HFFc6 (cell line): ENCODE measurements around the gene SLC19A1. TPM values are rescaled to one million over a fixed set of nuclear protein-coding genes. Genes with fewer than 3 reads are reported as not detected.

Experiments used
- DNase-seq: peaks from one replicate; pipeline ENCODE4 v3.0.0-alpha.2; 2018
- H3K27ac Mint-ChIP-seq: 2 replicates; pipeline ENCODE4 v1.8.0; 2020; ENCODE audit warnings: mild to moderate bottlenecking, mixed read lengths
- H3K27me3 Mint-ChIP-seq: 2 replicates; pipeline ENCODE4 v1.8.0; 2021; ENCODE audit warnings: mild to moderate bottlenecking, moderate library complexity, mixed read lengths; ENCODE audit not compliant: insufficient read depth
- H3K36me3 Mint-ChIP-seq: 2 replicates; pipeline ENCODE4 v1.8.0; 2021; ENCODE audit warnings: low read depth, mixed read lengths
- H3K4me1 Mint-ChIP-seq: 2 replicates; pipeline ENCODE4 v1.8.0; 2020; ENCODE audit warnings: low read depth, mixed read lengths
- H3K4me3 Mint-ChIP-seq: 2 replicates; pipeline ENCODE4 v1.8.0; 2020; ENCODE audit warnings: mild to moderate bottlenecking, moderate library complexity, mixed read lengths
- H3K9me3 Mint-ChIP-seq: 2 replicates; pipeline ENCODE4 v1.8.0; 2020; ENCODE audit warnings: mild to moderate bottlenecking, mixed read lengths
- CTCF ChIP-seq: fragments of 200-600 bp; sonication (generic); IDR thresholded peaks from 2 replicates; pipeline ENCODE4 v1.5.0; 2021; ENCODE audit warnings: antibody characterized with exemption, mild to moderate bottlenecking
- total RNA-seq, 6 experiments: library from RNA; stranded (reverse); fragmentation: NEBNext Ultra II Directional; extraction: Animal tissue kit (Norgen Biotek cat#: 25700); gene quantifications; 2 replicates in 1 of 6; 3 replicates in 5 of 6; pipeline ENCODE4 v1.2.3, GENCODE V29; 2021

The SLC19A1 gene
- total RNA-seq, 6 experiments from 2014 or later, result 12.3 to 15.9 (median 14.6) TPM

GRCh38 chr21:45578811-45579381 is 36.7 kb upstream of the SLC19A1 start:
- no peak for DNase-seq
- Mint-ChIP-seq H3K27me3 (peaks cover 12% of the 10 kb centered on the region), H3K4me3 (no peak overlapping the region), H3K4me1 (peaks cover under 1% of the 10 kb centered on the region; the same call in 1 of the 2 replicates), H3K27ac (no peak overlapping the region), H3K9me3 (peaks cover 13% of the 10 kb centered on the region), H3K36me3 (no peaks in the 10 kb centered on the region)
- TF ChIP-seq CTCF, result no peak

GRCh38 chr21:45578176-45578801 is 36.0 kb upstream of the SLC19A1 start:
- H3K27ac Mint-ChIP-seq, result no peak overlapping the region
- peaks cover 10% of the 10 kb centered on the region for H3K9me3 Mint-ChIP-seq
- no peaks in the 10 kb centered on the region for H3K36me3 Mint-ChIP-seq
- DNase-seq, result no peak
- no peak overlapping the region for H3K4me3 Mint-ChIP-seq
- peaks cover 16% of the 10 kb centered on the region for H3K27me3 Mint-ChIP-seq
- H3K4me1 Mint-ChIP-seq, result peaks cover 6% of the 10 kb centered on the region
- TF ChIP-seq CTCF, result no peak

- peaks cover 5% of the 10 kb centered on the region; the same call in 1 of the 2 replicates for H3K9me3 Mint-ChIP-seq
- H3K27ac Mint-ChIP-seq, result no peak overlapping the region
- TF ChIP-seq CTCF, result no peak
- no peak overlapping the region for H3K4me3 Mint-ChIP-seq
- H3K4me1 Mint-ChIP-seq, result peaks cover 9% of the 10 kb centered on the region
- no peaks in the 10 kb centered on the region for H3K36me3 Mint-ChIP-seq
- H3K27me3 Mint-ChIP-seq, result peaks cover 21% of the 10 kb centered on the region
- DNase-seq, result no peak
These were observed 35.5 kb upstream of the SLC19A1 start for GRCh38 chr21:45577801-45578175.

- Mint-ChIP-seq H3K4me1 (peaks cover 9% of the 10 kb centered on the region), H3K27me3 (peaks cover 26% of the 10 kb centered on the region), H3K27ac (no peak overlapping the region), H3K36me3 (no peaks in the 10 kb centered on the region), H3K4me3 (no peak overlapping the region), H3K9me3 (no peaks in the 10 kb centered on the region)
- TF ChIP-seq CTCF, result no peak
- no peak for DNase-seq
These were observed 34.8 kb upstream of the SLC19A1 start for GRCh38 chr21:45576838-45577737.

GRCh38 chr21:45575993-45576837 is 34.0 kb upstream of the SLC19A1 start:
- Mint-ChIP-seq H3K36me3 (no peaks in the 10 kb centered on the region), H3K27ac (no peak overlapping the region)
- no peak for DNase-seq

More at GRCh38 chr21:45575993-45576837, 34.0 kb upstream of the SLC19A1 start:
- TF ChIP-seq CTCF, result no peak
- no peak overlapping the region for H3K4me3 Mint-ChIP-seq
- peaks cover 34% of the 10 kb centered on the region for H3K27me3 Mint-ChIP-seq
- H3K4me1 Mint-ChIP-seq, result peaks cover 16% of the 10 kb centered on the region
- no peaks in the 10 kb centered on the region for H3K9me3 Mint-ChIP-seq
